Heart right ventricle (tissue), 16 donors: ENCODE results near the gene HYOU1. TPM values are rescaled to one million over a fixed set of nuclear protein-coding genes. Genes with fewer than 3 reads are reported as not detected.

ENCODE experiments used
- ATAC-seq, 8 donors: fragments of 200-7000 bp; cut with Tn5 transposase; one replicate each; pipeline ENCODE4 v1.9.1; 2020; ENCODE audit warnings: mild to moderate bottlenecking in 8 of 8, moderate library complexity in 8 of 8, moderate number of reproducible peaks in 1 of 8
- DNase-seq, 2 donors: peaks; one replicate each; pipeline ENCODE4 v3.0.0-alpha.2; 2020
- H3K27ac ChIP-seq, 10 donors: fragments of 200-600 bp; sonication (generic) in 2 of 10; one replicate each; pipeline versions ENCODE4 v1.5.0 to v1.8.0; 2020 to 2022; ENCODE audit warnings: mild to moderate bottlenecking in 3 of 10
- H3K27me3 ChIP-seq, 7 donors: fragments of 200-600 bp; one replicate each; pipeline ENCODE4 v1.8.0; 2021 to 2022; ENCODE audit warnings: mild to moderate bottlenecking in 2 of 7
- H3K36me3 ChIP-seq, 9 donors: fragments of 200-600 bp; sonication (generic) in 1 of 9; one replicate each; pipeline versions ENCODE4 v1.5.0 to v1.8.0; 2020 to 2022; ENCODE audit warnings: mild to moderate bottlenecking in 2 of 9
- H3K4me1 ChIP-seq, 9 donors: fragments of 200-600 bp; sonication (generic) in 1 of 9; one replicate each; pipeline versions ENCODE4 v1.5.0 to v1.8.0; 2020 to 2022; ENCODE audit warnings: mild to moderate bottlenecking in 4 of 9
- H3K4me3 ChIP-seq, 10 donors: fragments of 200-600 bp; sonication (generic) in 2 of 10; one replicate each; pipeline versions ENCODE4 v1.5.0 to v1.8.0; 2020 to 2022; ENCODE audit warnings: mild to moderate bottlenecking in 7 of 10, moderate library complexity in 2 of 10
- H3K9me3 ChIP-seq, 11 donors: fragments of 200-600 bp in 10 of 11; sonication (generic) in 2 of 11; one replicate each; pipeline versions ENCODE4 v1.5.0 to v1.8.0; 2013 to 2022; ENCODE audit warnings: mild to moderate bottlenecking in 2 of 11, control low read depth in 1 of 11, moderate library complexity in 1 of 11
- WGBS, 2 donors: extraction: QIAGEN DNeasy Blood & Tissue Kit; methylation state at CpG; one replicate each; pipeline ENCODE4 v1.1.7; 2013; ENCODE audit warnings: inconsistent platforms in 1 of 2; 5-methylcytosine and 5-hydroxymethylcytosine counted together
- intact Hi-C, 10 donors: fragments of 100-400 bp; cut with DNase I; formaldehyde crosslinking; loops; one replicate each; pipeline versions ENCODE4 v1.11.1 to v1.14.2; 2022
- polyA plus RNA-seq, 2 donors: library from polyadenylated mRNA; stranded (reverse); fragments of 200-250 nt; gene quantifications; one replicate each; pipeline ENCODE4 v1.2.3, GENCODE V29; 2013
- total RNA-seq, 10 donors: library from RNA; stranded (reverse); fragmentation: NEBNext Ultra II Directional in 3 of 10; extraction: Animal tissue kit (Norgen Biotek cat#: 25700) in 3 of 10; gene quantifications; one replicate each; pipeline versions ENCODE4 v1.2.1 to v1.2.4, GENCODE V29; 2021 to 2023
- TF ChIP-seq, protein P1 (sequence below), 9 donors: fragments of 200-600 bp; sonication (generic) in 2 of 9; IDR thresholded peaks; one replicate each; pipeline versions ENCODE4 v1.5.0 to v1.8.0; 2021 to 2022; ENCODE audit warnings: antibody characterized with exemption in 9 of 9, mild to moderate bottlenecking in 5 of 9, moderate library complexity in 1 of 9
- donor health status: Arrhythmogenic right ventricular cardiomyopathy.
- donor health status: ischemic (EF 13 %, LVEDD 7.1; RV severe dilation, severe dysfunction).
- donor health status: healthy with polysubstance abuse.
- donor health status: DM: no; HTN: yes; CAD: no.
- donor health status: DM: no; HTN: no; CAD: no.
- donor health status: ischemic (EF 25% LVEDD 6.9; RV normal size, moderate dysfunction).
- donor health status: ischemic (EF 25% LVEDD 5.7; RV mildly dilated, moderate dysfunction).
- donor health status: healthy.
- donor health status: DM: yes; HTN: yes; CAD: no.
- donor health status: Ischemic cardiomyopathy.
- donor health status: ischemic (EF 35%, LVEDD 5.7; RV mildly dilated, moderate dysfunction).
- donor health status: nonischemic (EF 11% LVEDD 7.7; RV severe dilation, severe dysfunction).
- donor health status: DM: yes; HTN: yes; CAD: no.
- donor health status: PGD.
- donor health status: ischemic (EF 29% LVEDD 5.4; RV normal size, mild dysfunction).
- donor health status: nonischemic (EF 23%, LVEDD 6.1; RV moderate dilation, normal function).

The HYOU1 gene
- total and polyA plus RNA-seq, 12 donors = 33.0 to 179 (median 64.4) TPM

DNA sequence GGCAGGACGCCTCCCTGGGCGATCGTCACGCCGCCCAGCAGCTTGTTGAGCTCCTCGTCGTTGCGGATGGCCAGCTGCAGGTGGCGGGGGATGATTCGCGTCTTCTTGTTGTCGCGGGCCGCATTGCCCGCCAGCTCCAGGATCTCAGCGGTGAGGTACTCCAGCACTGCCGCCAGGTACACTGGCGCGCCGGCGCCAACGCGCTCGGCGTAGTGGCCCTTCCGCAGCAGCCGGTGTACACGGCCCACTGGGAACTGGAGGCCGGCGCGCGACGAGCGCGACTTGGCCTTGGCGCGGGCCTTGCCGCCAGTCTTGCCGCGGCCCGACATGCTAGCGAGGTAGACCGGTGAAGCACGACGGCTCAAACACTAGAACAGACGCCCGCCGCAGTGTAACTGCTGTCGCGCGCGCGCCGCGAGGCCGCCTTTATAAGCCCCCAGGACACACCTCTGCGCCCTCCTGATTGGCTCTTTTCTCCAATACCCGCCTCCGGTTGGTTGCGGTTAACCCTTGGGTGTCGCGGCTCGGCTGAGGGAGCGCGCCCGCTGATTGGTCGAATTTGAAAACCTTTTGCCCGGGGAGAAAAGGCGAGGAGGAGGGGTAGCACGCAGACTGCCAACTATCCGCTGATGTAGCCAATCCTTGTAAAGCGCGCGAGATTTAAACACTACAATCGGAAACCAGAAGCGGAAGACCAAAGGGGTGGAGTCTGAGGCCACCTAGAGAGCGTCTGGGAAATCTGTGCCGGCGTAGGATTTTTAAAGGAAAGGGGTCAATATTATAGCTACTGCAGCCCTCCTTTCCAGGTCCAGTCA is 38.3 kb upstream of the HYOU1 start:
- Histone ChIP-seq H3K9me3 (no peaks in the 10 kb centered on the region), H3K27ac (peak overlapping the region; percentile 82 to 95 (median 94)), H3K4me1 (peaks cover 10 to 47% (median 28%) of the 10 kb centered on the region in 9 donors), H3K27me3 (no peaks in the 10 kb centered on the region), H3K36me3 (peaks cover 0 to 63% (median 19%) of the 10 kb centered on the region in 9 donors), H3K4me3 (peak overlapping the region; percentile 58 to 98 (median 84))
- ATAC-seq = peak; percentile 94 to 98 (median 97)
- 0% methylated on average over 79 of the region's 79 CpGs for WGBS, 2 donors
- DNase-seq = peak; percentile 97 to 99
- intact Hi-C loops = loop anchor here in 6 of 10 donors (1.0 to 10.0 kb wide), 8 partner anchors 26 to 220 kb away; partner anchors contain the start of genes HINFP (in 2 of the 6), MCAM (in 1 of the 6), NLRX1 (in 1 of the 6) and RPS25 (in 1 of the 6)
- TF ChIP-seq, protein P1, sequence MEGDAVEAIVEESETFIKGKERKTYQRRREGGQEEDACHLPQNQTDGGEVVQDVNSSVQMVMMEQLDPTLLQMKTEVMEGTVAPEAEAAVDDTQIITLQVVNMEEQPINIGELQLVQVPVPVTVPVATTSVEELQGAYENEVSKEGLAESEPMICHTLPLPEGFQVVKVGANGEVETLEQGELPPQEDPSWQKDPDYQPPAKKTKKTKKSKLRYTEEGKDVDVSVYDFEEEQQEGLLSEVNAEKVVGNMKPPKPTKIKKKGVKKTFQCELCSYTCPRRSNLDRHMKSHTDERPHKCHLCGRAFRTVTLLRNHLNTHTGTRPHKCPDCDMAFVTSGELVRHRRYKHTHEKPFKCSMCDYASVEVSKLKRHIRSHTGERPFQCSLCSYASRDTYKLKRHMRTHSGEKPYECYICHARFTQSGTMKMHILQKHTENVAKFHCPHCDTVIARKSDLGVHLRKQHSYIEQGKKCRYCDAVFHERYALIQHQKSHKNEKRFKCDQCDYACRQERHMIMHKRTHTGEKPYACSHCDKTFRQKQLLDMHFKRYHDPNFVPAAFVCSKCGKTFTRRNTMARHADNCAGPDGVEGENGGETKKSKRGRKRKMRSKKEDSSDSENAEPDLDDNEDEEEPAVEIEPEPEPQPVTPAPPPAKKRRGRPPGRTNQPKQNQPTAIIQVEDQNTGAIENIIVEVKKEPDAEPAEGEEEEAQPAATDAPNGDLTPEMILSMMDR (IDR thresholded peaks at IDR 0.05) = peak in 3 of 9 donors; percentile 16 to 32 (median 20)

GRCh38 chr11:119094816-119095065 is 37.7 kb upstream of the HYOU1 start:
- intact Hi-C loops = loop anchor here in 6 of 10 donors (1.0 to 10.0 kb wide), 8 partner anchors 27 to 220 kb away; partner anchors contain the start of genes HINFP (in 2 of the 6), MCAM (in 1 of the 6), NLRX1 (in 1 of the 6) and RPS25 (in 1 of the 6)
- ATAC-seq (peak; percentile 77 to 91 (median 86)), DNase-seq (peak; percentile 79 to 85)
- Histone ChIP-seq H3K27me3 (no peaks in the 10 kb centered on the region), H3K4me1 (peaks cover 10 to 45% (median 25%) of the 10 kb centered on the region in 9 donors), H3K4me3 (peak overlapping the region; percentile 58 to 98 (median 84)), H3K36me3 (peaks cover 0 to 68% (median 19%) of the 10 kb centered on the region in 9 donors), H3K9me3 (no peaks in the 10 kb centered on the region), H3K27ac (peak overlapping the region; percentile 82 to 95 (median 94))
- 0% methylated on average over 12 to 19 of the region's 19 CpGs for WGBS, 2 donors
- TF ChIP-seq, protein P1 (IDR thresholded peaks at IDR 0.05) = peak; percentile 55 to 90 (median 70)

- intact Hi-C loops = loop anchor here in 5 of 10 donors (2.0 to 10.0 kb wide), 5 partner anchors 63 to 221 kb away; partner anchors contain the start of genes MCAM (in 1 of the 5), NLRX1 (in 1 of the 5) and SLC37A4 (in 1 of the 5)
- peak overlapping the region; percentile 58 to 98 (median 84) for H3K4me3 ChIP-seq
- WGBS, 2 donors = 1% methylated on average over 73 to 81 of the region's 81 CpGs
- H3K27me3 ChIP-seq = no peaks in the 10 kb centered on the region
- DNase-seq = peak in 1 of 2 donors; percentile 39
- ATAC-seq = peak; percentile 1 to 67 (median 8)
- H3K27ac ChIP-seq = peak overlapping the region; percentile 82 to 95 (median 94)
- H3K36me3 ChIP-seq = peaks cover 0 to 70% (median 19%) of the 10 kb centered on the region in 9 donors
- peaks cover 10 to 41% (median 24%) of the 10 kb centered on the region in 9 donors for H3K4me1 ChIP-seq
- TF ChIP-seq, protein P1 (IDR thresholded peaks at IDR 0.05) = no peak
- H3K9me3 ChIP-seq = no peaks in the 10 kb centered on the region
Observed at GRCh38 chr11:119093942-119094815, 37.2 kb upstream of the HYOU1 start.
